ENCODE results near the gene EIF1. TPM values are rescaled to one million over a fixed set of nuclear protein-coding genes. Genes with fewer than 3 reads are reported as not detected.

Gene EIF1
- total RNA-seq, 1 donor from 2014 or later: 368 TPM

GRCh38 chr17:41740506-41740905 is 51.8 kb downstream of the EIF1 start:
- DNase-seq (ENCODE audit: low read depth): no peak
- TF ChIP-seq CTCF (IDR thresholded peaks at IDR 0.05; ENCODE audit: insufficient read depth, low read length, poor library complexity, severe bottlenecking): no peak
- peaks cover 11% of the 10 kb centered on the region for H3K27me3 ChIP-seq (ENCODE audit: control insufficient read depth, insufficient read depth, low read length)
- no peak overlapping the region for H3K4me3 ChIP-seq (ENCODE audit: low read depth, low read length)
- no peaks in the 10 kb centered on the region for H3K36me3 ChIP-seq (ENCODE audit: control insufficient read depth, insufficient read depth, low read length)

- H3K27me3 ChIP-seq (ENCODE audit: control insufficient read depth, insufficient read depth, low read length): peaks cover 5% of the 10 kb centered on the region
- no peak overlapping the region for H3K4me3 ChIP-seq (ENCODE audit: low read depth, low read length)
- no peak for TF ChIP-seq CTCF (IDR thresholded peaks at IDR 0.05; ENCODE audit: insufficient read depth, low read length, poor library complexity, severe bottlenecking)
- H3K36me3 ChIP-seq (ENCODE audit: control insufficient read depth, insufficient read depth, low read length): no peaks in the 10 kb centered on the region
- DNase-seq (ENCODE audit: low read depth): no peak
Measured at GRCh38 chr17:41741709-41742108, 53.0 kb downstream of the EIF1 start.

Other genes with a start within 250 kb of the EIF1 start
- gene KRT38, start 247.9 kb upstream of the EIF1 start, total RNA-seq: not detected in 2 replicates
- gene KRT32, start 221.5 kb upstream of the EIF1 start, total RNA-seq: not detected in 2 replicates
- not detected in 2 replicates for gene KRT35, start 207.7 kb upstream of the EIF1 start, total RNA-seq
- not detected in 2 replicates for gene KRT36, start 199.0 kb upstream of the EIF1 start, total RNA-seq
- gene KRT13, start 183.3 kb upstream of the EIF1 start, total RNA-seq: 0.96 TPM in 1 of 2 replicates, not detected in the other
- 1.3 and 1.6 TPM in 2 replicates for gene KRT15, start 170.0 kb upstream of the EIF1 start, total RNA-seq
- 851 and 925 TPM in 2 replicates for gene KRT19, start 160.6 kb upstream of the EIF1 start, total RNA-seq
- gene KRT9, start 116.8 kb upstream of the EIF1 start, total RNA-seq: not detected in 2 replicates
- not detected in 2 replicates for gene KRT14, start 102.0 kb upstream of the EIF1 start, total RNA-seq
- 4.2 and 4.8 TPM in 2 replicates for gene KRT16, start 76.1 kb upstream of the EIF1 start, total RNA-seq
- 208 and 216 TPM in 2 replicates for gene KRT17, start 64.3 kb upstream of the EIF1 start, total RNA-seq
- not detected in 2 replicates for gene GAST, start 23.4 kb downstream of the EIF1 start, total RNA-seq
- gene HAP1, start 45.8 kb downstream of the EIF1 start, total RNA-seq: 0.96 and 1.6 TPM in 2 replicates
- gene JUP, start 97.8 kb downstream of the EIF1 start, total RNA-seq: 749 and 895 TPM in 2 replicates
- gene P3H4, start 123.1 kb downstream of the EIF1 start, total RNA-seq: 50.5 and 58.4 TPM in 2 replicates
- gene FKBP10, start 124.1 kb downstream of the EIF1 start, total RNA-seq: 152 and 157 TPM in 2 replicates
- 60.2 and 61.5 TPM in 2 replicates for gene NT5C3B, start 147.3 kb downstream of the EIF1 start, total RNA-seq
- gene KLHL10, start 148.9 kb downstream of the EIF1 start, total RNA-seq: not detected in 2 replicates
- 28.3 and 29.2 TPM in 2 replicates for gene KLHL11, start 176.5 kb downstream of the EIF1 start, total RNA-seq
- 241 and 301 TPM in 2 replicates for gene ACLY, start 230.1 kb downstream of the EIF1 start, total RNA-seq
- gene ODAD4, start 241.7 kb downstream of the EIF1 start, total RNA-seq: 0.62 and 0.84 TPM in 2 replicates